Measurements from ENCODE around the gene OXA1L. TPM values are rescaled to one million over a fixed set of nuclear protein-coding genes. Genes with fewer than 3 reads are reported as not detected.

The OXA1L gene
- total and polyA plus RNA-seq, 2 of the 13 experiments (the other 11 are each of a cell fraction or from before 2014, with no cell fraction given), result 230 to 589 TPM

DNA sequence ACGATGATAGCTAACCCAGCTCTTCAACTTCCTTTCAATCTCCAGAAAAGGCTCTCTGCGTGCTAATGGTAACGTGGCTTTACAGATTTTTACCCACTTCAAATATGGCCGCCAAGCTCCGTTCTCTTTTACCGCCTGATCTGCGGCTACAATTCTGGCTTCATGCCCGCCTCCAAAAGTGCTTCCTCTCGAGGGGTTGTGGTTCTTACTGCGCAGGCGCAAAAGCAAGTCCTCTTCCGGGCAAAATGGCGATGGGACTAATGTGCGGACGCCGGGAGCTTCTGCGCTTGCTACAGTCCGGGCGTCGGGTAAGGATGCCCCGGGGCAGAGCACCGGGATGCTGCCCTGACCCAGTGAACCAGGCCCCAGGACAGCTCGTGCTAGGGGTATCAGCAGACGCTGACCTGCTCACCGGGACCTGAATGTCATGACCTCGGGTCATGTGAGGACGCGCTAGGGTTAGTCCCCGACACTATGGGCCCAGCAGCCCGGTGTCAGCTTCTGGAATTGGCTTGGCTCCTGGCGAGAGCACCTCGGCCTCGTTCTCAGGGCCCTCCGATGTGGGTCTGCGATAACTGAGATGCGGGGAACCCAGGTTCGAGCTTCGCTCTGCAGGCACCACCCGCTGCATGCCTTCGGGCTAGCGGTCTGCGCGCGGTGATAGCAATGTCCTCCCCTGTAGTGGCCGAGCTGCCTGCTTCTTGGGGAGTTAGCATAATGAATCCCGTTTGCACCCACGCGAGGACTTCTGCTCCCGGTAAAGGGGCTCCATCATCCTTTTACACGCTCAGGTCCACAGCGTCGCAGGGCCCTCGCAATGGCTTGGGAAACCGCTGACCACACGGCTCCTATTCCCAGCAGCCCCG lies at the start of gene OXA1L (continued):
- peak; percentile 98 for TF ChIP-seq HDAC1 (CRISPR knock-in tag; IDR thresholded peaks at IDR 0.05)
- peak; percentile 97 for TF ChIP-seq ZNF563 (CRISPR knock-in tag; IDR thresholded peaks at IDR 0.05)
- TF ChIP-seq ZNF160 (CRISPR knock-in tag; IDR thresholded peaks at IDR 0.05), result no peak
- peak; percentile 94 for TF ChIP-seq THAP11 (CRISPR knock-in tag; IDR thresholded peaks at IDR 0.05)
- TF ChIP-seq TBX2 (CRISPR knock-in tag; IDR thresholded peaks at IDR 0.05; ENCODE audit: borderline replicate concordance), result peak; percentile 95
- TF ChIP-seq, protein P1, sequence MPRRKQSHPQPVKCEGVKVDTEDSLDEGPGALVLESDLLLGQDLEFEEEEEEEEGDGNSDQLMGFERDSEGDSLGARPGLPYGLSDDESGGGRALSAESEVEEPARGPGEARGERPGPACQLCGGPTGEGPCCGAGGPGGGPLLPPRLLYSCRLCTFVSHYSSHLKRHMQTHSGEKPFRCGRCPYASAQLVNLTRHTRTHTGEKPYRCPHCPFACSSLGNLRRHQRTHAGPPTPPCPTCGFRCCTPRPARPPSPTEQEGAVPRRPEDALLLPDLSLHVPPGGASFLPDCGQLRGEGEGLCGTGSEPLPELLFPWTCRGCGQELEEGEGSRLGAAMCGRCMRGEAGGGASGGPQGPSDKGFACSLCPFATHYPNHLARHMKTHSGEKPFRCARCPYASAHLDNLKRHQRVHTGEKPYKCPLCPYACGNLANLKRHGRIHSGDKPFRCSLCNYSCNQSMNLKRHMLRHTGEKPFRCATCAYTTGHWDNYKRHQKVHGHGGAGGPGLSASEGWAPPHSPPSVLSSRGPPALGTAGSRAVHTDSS (CRISPR knock-in tag; conservative IDR thresholded peaks at IDR 0.05), result peak; percentile 94; the same call in 1 of the 2 replicates
- TF ChIP-seq BRD4 (CRISPR knock-in tag; IDR thresholded peaks at IDR 0.05), result peak; percentile 91
- TF ChIP-seq FOXO1 (CRISPR knock-in tag; IDR thresholded peaks at IDR 0.05), result peak; percentile 49
- TF ChIP-seq CREM (IDR thresholded peaks at IDR 0.05), result peak; percentile 89
- TF ChIP-seq CREM (CRISPR knock-in tag; IDR thresholded peaks at IDR 0.05), result peak; percentile 47; the same call in 1 of the 2 replicates
- TF ChIP-seq NPAS2 (CRISPR knock-in tag; IDR thresholded peaks at IDR 0.05; ENCODE audit: borderline replicate concordance), result no peak
- peak; percentile 97 for TF ChIP-seq ZNF749 (CRISPR knock-in tag; IDR thresholded peaks at IDR 0.05; ENCODE audit: borderline replicate concordance)
- peak; percentile 90; the same call in 1 of the 2 replicates for TF ChIP-seq NFKBIZ (CRISPR knock-in tag; IDR thresholded peaks at IDR 0.05)
- TF ChIP-seq RNF2 (conservative IDR thresholded peaks at IDR 0.05; ENCODE audit: low read depth), result peak; percentile 77
- TF ChIP-seq, protein P2, sequence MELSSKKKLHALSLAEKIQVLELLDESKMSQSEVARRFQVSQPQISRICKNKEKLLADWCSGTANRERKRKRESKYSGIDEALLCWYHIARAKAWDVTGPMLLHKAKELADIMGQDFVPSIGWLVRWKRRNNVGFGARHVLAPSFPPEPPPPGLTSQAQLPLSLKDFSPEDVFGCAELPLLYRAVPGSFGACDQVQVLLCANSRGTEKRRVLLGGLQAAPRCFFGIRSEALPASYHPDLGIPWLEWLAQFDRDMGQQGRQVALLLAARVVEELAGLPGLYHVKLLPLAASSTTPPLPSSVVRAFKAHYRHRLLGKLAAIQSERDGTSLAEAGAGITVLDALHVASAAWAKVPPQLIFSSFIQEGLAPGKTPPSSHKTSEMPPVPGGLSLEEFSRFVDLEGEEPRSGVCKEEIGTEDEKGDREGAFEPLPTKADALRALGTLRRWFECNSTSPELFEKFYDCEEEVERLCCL (CRISPR knock-in tag; IDR thresholded peaks at IDR 0.05; ENCODE audit: borderline replicate concordance), result peak; percentile 98; the same call in 1 of the 2 replicates
- TF ChIP-seq ZNF180 (CRISPR knock-in tag; IDR thresholded peaks at IDR 0.05; ENCODE audit: borderline replicate concordance, low read depth), result peak; percentile 38; the same call in 1 of the 2 replicates
- peak; percentile 49 for TF ChIP-seq ZNF296 (CRISPR knock-in tag; conservative IDR thresholded peaks at IDR 0.05)
- peak; percentile 31; the same call in 1 of the 2 replicates for TF ChIP-seq ZFYVE20 (CRISPR knock-in tag; IDR thresholded peaks at IDR 0.05; ENCODE audit: borderline replicate concordance, low read depth)
- TF ChIP-seq, protein P3, sequence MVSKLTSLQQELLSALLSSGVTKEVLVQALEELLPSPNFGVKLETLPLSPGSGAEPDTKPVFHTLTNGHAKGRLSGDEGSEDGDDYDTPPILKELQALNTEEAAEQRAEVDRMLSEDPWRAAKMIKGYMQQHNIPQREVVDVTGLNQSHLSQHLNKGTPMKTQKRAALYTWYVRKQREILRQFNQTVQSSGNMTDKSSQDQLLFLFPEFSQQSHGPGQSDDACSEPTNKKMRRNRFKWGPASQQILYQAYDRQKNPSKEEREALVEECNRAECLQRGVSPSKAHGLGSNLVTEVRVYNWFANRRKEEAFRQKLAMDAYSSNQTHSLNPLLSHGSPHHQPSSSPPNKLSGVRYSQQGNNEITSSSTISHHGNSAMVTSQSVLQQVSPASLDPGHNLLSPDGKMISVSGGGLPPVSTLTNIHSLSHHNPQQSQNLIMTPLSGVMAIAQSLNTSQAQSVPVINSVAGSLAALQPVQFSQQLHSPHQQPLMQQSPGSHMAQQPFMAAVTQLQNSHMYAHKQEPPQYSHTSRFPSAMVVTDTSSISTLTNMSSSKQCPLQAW (CRISPR knock-in tag; IDR thresholded peaks at IDR 0.05), result peak; percentile 82
- TF ChIP-seq, protein P4, sequence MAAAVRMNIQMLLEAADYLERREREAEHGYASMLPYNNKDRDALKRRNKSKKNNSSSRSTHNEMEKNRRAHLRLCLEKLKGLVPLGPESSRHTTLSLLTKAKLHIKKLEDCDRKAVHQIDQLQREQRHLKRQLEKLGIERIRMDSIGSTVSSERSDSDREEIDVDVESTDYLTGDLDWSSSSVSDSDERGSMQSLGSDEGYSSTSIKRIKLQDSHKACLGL (CRISPR knock-in tag; IDR thresholded peaks at IDR 0.05), result peak; percentile 98
- TF ChIP-seq, protein P5, sequence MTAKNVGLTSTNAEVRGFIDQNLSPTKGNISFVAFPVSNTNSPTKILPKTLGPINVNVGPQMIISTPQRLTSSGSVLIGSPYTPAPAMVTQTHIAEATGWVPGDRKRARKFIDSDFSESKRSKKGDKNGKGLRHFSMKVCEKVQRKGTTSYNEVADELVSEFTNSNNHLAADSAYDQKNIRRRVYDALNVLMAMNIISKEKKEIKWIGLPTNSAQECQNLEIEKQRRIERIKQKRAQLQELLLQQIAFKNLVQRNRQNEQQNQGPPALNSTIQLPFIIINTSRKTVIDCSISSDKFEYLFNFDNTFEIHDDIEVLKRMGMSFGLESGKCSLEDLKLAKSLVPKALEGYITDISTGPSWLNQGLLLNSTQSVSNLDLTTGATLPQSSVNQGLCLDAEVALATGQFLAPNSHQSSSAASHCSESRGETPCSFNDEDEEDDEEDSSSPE (CRISPR knock-in tag; IDR thresholded peaks at IDR 0.05), result peak; percentile 97
- peak; percentile 99 for TF ChIP-seq ZFP82 (CRISPR knock-in tag; IDR thresholded peaks at IDR 0.05; ENCODE audit: borderline replicate concordance)
- peak; percentile 99; the same call in 1 of the 2 replicates for TF ChIP-seq ZNF333 (CRISPR knock-in tag; IDR thresholded peaks at IDR 0.05; ENCODE audit: borderline replicate concordance)

Data from HepG2 (cell line).